ENCODE measurements around the gene CCDC61.

DNA sequence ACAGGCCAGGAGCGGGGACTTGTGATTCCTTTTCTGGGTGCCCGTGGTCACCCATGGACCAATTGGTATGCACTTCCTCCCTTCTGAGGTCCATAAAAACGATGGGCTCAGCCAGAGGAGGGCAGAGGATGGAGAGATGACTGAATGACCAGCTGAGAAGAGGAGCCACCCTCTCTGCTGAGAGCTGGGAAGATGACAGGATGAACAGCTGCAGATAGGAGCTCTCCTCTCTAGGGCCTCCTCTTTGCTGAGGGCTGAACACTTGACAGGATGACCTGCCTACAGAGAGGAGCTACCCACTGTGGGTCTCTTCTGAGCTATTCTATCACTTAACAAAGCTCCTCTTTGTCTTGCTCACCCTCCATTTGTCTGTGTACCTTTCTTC lies 41.5 kb downstream of the CCDC61 start:
- TF ChIP-seq, protein P1, sequence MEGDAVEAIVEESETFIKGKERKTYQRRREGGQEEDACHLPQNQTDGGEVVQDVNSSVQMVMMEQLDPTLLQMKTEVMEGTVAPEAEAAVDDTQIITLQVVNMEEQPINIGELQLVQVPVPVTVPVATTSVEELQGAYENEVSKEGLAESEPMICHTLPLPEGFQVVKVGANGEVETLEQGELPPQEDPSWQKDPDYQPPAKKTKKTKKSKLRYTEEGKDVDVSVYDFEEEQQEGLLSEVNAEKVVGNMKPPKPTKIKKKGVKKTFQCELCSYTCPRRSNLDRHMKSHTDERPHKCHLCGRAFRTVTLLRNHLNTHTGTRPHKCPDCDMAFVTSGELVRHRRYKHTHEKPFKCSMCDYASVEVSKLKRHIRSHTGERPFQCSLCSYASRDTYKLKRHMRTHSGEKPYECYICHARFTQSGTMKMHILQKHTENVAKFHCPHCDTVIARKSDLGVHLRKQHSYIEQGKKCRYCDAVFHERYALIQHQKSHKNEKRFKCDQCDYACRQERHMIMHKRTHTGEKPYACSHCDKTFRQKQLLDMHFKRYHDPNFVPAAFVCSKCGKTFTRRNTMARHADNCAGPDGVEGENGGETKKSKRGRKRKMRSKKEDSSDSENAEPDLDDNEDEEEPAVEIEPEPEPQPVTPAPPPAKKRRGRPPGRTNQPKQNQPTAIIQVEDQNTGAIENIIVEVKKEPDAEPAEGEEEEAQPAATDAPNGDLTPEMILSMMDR (conservative IDR thresholded peaks at IDR 0.05; ENCODE audit: low read length), result no peak
- TF ChIP-seq EZH2phosphoT487 (IDR thresholded peaks at IDR 0.05; ENCODE audit: borderline replicate concordance, low read depth, low read length), result no peak

All from OCI-LY7 (cell line).